GM12874 (cell line): Measurements from ENCODE around the gene RPL18A.

Experiments used
- TF ChIP-seq, protein P1 (sequence below): IDR thresholded peaks from 2 replicates; pipeline ENCODE4 v1.5.1; 2011; ENCODE audit warnings: low read depth, mild to moderate bottlenecking, control low read depth, low read length, moderate library complexity; ENCODE audit not compliant: insufficient read depth

RPL18A gene

DNA sequence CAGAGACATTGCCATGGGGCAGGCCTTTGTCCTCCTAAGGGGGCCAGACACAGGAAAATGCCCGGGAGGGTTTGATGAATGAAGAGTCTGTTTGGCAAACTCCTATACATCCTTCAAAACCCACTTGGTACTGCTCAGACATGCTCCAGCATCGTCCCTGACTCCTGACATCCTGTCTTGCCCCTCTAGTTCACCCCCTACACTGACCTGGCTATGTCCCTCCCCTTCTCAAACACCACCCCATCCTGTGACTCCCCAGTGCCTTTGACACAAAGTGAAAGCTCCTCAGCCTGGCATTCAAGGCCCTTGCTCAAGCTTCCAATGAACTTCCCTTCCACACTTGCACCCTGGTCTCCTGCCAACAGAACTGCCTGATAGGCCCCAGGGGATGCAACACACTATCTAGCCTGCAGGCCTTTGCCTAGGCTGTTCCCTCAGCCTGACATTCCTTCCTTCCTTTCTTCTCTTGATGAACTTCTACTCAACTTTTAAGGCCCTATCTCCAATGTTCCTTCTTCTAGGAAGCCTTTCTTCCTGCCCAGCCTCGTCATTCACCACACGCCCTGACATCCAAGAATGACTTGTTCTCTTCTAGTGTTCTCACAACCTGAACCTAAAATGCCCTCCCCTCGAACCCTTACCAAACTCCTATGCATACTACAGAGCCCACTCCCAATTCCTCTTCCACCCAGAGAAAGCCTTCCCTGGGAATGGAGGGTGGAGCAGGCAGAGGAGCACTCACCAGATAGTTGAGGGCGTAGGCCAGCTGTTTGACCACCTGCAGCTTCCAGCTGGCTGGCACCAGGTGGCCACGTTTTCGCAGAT, 24.3 kb upstream of the RPL18A start:
- TF ChIP-seq, protein P1, sequence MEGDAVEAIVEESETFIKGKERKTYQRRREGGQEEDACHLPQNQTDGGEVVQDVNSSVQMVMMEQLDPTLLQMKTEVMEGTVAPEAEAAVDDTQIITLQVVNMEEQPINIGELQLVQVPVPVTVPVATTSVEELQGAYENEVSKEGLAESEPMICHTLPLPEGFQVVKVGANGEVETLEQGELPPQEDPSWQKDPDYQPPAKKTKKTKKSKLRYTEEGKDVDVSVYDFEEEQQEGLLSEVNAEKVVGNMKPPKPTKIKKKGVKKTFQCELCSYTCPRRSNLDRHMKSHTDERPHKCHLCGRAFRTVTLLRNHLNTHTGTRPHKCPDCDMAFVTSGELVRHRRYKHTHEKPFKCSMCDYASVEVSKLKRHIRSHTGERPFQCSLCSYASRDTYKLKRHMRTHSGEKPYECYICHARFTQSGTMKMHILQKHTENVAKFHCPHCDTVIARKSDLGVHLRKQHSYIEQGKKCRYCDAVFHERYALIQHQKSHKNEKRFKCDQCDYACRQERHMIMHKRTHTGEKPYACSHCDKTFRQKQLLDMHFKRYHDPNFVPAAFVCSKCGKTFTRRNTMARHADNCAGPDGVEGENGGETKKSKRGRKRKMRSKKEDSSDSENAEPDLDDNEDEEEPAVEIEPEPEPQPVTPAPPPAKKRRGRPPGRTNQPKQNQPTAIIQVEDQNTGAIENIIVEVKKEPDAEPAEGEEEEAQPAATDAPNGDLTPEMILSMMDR: no peak

DNA sequence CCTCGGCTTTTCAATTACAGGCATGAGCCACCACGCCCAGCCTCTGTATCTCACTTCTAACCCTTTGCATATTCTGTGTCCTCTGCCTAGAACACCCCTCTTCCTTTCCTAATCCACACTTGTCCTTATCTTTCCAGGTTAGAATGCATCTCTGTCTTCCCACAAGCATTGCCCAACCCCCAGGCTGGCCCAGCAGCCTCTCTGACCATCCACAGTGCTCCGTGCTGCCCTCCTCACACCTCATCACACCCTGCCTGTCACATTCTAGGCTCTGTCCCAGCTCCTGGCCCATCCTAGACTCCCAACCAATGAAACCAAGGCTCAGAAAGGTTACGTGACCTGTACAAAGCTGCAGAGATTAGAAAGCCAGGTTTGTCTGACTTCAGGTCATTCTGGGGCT, 23.2 kb upstream of the RPL18A start:
- TF ChIP-seq, protein P1: no peak

DNA sequence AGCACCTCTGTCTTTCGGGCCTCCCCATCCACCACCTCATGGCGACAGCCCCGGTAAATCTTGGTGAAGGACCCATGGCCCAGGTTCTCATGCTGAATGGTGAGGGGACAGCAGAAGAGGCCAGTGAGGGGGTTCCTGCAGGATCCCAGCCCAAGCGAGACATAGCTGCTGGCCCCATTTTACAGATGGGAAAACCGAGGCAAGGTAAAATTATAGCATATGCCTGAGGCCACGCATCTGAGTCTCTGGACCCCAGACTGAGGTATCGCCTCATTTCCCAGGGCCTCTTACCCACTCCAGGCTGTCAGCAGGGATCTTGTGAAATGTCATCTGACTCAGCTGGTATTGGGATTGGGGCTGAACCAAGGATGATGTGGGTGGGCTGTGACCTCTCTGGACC, 21.7 kb upstream of the RPL18A start:
- TF ChIP-seq, protein P1: no peak

DNA sequence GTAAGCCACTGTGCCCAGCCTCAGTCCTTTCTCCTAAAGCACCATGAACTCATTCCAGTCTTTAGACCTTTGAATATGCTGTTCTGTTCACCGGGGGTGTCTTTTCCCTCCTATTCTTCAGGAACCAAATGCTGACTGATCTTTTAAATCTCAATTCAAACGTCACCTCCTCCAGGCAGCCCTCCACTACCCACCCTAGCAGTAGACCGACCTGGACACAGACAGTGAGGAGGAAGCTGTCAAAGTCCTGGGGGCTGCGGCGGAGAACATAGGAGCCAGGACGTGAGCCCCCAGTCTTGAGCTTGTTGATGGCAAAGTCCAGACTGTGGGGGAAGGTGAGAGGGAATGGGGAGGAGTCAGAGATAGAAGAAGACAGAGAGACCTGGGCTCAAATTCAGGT, 19.7 kb upstream of the RPL18A start:
- TF ChIP-seq, protein P1: no peak

DNA sequence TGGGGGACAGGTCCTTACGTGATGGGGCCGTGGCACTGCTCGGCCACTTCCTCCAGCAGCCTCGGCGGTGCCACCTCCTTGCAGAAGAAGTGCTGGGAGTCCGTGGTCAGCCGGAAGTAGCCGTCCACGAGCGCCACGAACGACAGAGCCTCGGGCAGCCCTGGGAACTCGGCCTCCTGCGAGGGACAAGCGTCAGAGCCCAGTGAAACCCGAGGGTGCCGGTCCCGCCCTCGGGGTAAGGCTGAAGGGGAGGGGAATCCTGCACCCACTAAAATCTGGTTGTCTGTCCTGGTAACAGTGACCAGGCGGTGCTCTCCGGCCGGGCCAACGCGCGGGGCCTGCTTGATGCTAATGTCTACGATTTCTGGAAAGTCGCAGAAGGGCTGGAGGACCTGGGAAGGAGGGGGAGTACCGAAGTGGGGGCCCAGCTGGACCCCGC, 18.3 kb upstream of the RPL18A start:
- TF ChIP-seq, protein P1: no peak

DNA sequence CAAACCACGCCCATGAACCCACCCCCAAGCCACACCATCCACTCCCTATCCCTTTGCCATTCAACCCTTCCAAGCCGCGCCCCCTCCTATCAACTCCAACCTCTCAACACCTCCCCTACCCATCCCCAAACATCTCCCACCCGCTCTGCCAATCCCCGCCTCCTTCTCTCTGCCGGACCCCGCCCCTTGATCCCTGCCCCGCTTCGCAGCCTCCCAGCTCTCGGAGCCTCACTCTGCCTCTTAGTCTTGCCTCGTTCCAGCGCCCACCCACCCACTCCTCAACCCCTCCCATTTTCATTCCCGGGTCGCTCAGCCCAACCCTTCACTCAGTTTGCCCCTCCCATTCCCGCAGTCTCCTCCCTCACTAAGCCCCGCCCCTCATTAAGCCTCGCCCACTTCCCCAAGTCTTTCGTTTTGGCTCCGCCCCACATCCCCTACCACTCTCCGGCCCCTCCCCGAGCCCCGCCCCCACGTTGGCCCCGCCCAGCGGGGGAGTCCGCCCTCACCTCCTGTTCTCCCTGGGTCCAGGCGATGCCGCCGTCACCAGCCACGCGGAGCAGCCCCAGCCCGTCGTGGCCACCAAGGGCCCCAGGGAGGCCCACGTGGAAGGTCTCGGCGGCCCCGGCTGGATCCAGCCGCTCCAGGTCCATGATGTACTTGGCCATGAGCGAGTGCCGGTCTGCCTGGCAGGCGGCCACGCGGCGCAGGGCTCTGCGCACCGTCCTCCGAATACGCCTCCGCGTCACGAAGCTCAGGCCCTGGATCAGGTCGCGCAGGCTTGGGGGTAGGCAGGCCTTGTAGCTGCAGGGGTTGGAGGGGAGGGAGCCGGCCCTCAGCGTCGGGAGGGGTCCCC, 17.7 kb upstream of the RPL18A start:
- TF ChIP-seq, protein P1: no peak

DNA sequence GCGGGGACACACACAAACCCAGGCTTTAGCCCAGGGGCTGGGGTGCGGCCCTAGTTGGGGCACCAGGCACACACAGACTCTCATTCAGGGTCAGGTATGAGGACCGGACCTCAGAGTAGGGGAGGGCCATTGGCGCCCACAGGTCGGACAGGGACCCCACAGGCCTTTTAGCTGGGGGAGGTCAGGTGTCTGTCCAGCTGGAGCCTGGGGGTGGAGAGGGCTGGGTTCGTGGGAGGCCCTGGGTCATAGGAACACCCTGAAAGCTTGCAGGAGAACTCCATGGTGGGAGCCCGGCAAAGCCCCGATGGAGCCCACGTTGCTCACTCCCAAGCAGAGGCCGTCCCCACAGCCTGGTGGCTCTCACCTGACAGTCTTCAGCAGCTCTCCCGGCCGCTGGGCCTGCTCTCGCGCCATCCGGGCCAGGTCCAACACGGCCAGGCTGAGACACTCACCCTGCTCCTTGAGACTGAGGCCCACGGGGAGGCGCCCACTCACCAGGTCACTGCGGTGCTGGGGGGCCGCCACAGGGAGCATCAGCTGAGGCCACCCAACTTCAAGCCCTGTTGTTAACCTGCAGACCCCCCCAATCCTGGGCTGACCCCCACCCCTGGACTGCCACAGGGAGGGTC, 16.9 kb upstream of the RPL18A start:
- TF ChIP-seq, protein P1: no peak
